GM19397 (cell line): ENCODE measurements around the gene EXOC2.

Source experiments
- ATAC-seq: cut with Tn5 transposase; IDR thresholded peaks from one replicate; pipeline ENCODE4 v1.9.1; 2021; ENCODE audit warnings: mild to moderate bottlenecking, moderate library complexity; ENCODE audit not compliant: unreplicated experiment

Gene EXOC2

GRCh38 chr6:474453-475185 lies 218.3 kb downstream of the EXOC2 start:
- peak; percentile 68 for ATAC-seq

GRCh38 chr6:473768-474452 lies 219.0 kb downstream of the EXOC2 start:
- no peak for ATAC-seq

GRCh38 chr6:473356-473755 lies 219.6 kb downstream of the EXOC2 start:
- ATAC-seq: no peak

GRCh38 chr6:470901-471448 lies 222.0 kb downstream of the EXOC2 start:
- peak; percentile 46 for ATAC-seq

GRCh38 chr6:470051-470900 lies 222.7 kb downstream of the EXOC2 start:
- peak; percentile 24 for ATAC-seq

- no peak for ATAC-seq
These were observed 225.3 kb downstream of the EXOC2 start for GRCh38 chr6:467671-468082.

- no peak for ATAC-seq
These were observed 225.8 kb downstream of the EXOC2 start for GRCh38 chr6:467111-467510.

- ATAC-seq: no peak
These were observed 226.4 kb downstream of the EXOC2 start for GRCh38 chr6:466564-466963.

- ATAC-seq: no peak
These were observed 227.2 kb downstream of the EXOC2 start for GRCh38 chr6:465531-466348.

- ATAC-seq: no peak
These were observed 236.1 kb downstream of the EXOC2 start for GRCh38 chr6:456887-457286.

GRCh38 chr6:456358-456867 lies 236.5 kb downstream of the EXOC2 start:
- ATAC-seq: no peak

GRCh38 chr6:455835-456234 lies 237.1 kb downstream of the EXOC2 start:
- no peak for ATAC-seq

- ATAC-seq: no peak
These were observed 237.8 kb downstream of the EXOC2 start for GRCh38 chr6:455006-455585.

- no peak for ATAC-seq
These were observed 238.6 kb downstream of the EXOC2 start for GRCh38 chr6:454148-454991.

- ATAC-seq: no peak
These were observed 239.8 kb downstream of the EXOC2 start for GRCh38 chr6:453152-453551.

- ATAC-seq: no peak
These were observed 240.5 kb downstream of the EXOC2 start for GRCh38 chr6:452301-453067.

GRCh38 chr6:451847-452246 lies 241.1 kb downstream of the EXOC2 start:
- no peak for ATAC-seq

- ATAC-seq: no peak
These were observed 241.6 kb downstream of the EXOC2 start for GRCh38 chr6:451336-451735.
